Measurements from ENCODE around the gene PDE4D. TPM values are rescaled to one million over a fixed set of nuclear protein-coding genes. Genes with fewer than 3 reads are reported as not detected.

PDE4D gene
- total and polyA plus RNA-seq, 4 donors: 12.8 to 167 (median 44.5) TPM

DNA sequence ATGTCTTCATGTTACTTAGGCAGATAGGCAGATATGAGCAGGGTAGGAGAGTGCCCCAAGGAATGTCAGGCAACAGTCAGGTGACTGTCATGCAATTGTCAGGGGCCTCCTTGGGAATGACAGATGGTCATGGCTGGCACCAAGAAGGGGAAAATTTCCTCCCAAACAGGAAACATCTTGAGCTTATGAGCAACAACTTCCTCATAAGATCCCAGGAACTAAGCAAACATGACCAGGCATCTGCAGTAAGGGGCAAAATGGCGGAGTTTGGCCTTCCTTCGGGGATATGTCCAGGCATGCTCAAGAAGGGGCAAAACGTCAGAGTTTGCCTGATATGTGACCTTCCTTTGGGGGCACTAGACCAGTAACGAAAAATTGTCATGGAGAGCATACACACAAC is 591.8 kb downstream of the PDE4D start:
- no peak for DNase-seq
- Histone ChIP-seq H3K27me3 (ENCODE audit: control insufficient read depth in 3 of 3, insufficient read depth in 3 of 3, low read length in 2 of 3) (no peaks in the 10 kb centered on the region), H3K4me3 (no peak overlapping the region), H3K9me3 (ENCODE audit: control insufficient read depth in 4 of 4, insufficient read depth in 3 of 4, low read length in 3 of 4) (peaks cover 0 to 2% (median 0%) of the 10 kb centered on the region in 4 donors), H3K27ac (ENCODE audit: low read depth in 1 of 2, low read length in 1 of 2) (no peak overlapping the region), H3K4me1 (ENCODE audit: control insufficient read depth in 5 of 5, insufficient read depth in 5 of 5, low read length in 5 of 5) (peaks cover 0 to 10% (median under 1%) of the 10 kb centered on the region in 5 donors), H3K36me3 (ENCODE audit: control insufficient read depth in 4 of 4, insufficient read depth in 4 of 4, low read length in 4 of 4) (no peaks in the 10 kb centered on the region), H3K9ac (ENCODE audit: insufficient read depth in 1 of 2, low read length in 2 of 2) (no peak overlapping the region)
- no peak for TF ChIP-seq CTCF (IDR thresholded peaks at IDR 0.05; ENCODE audit: control extremely low read depth, extremely low read depth)
- no peak for ATAC-seq (ENCODE audit: insufficient read depth, low FRiP score)
- 75 to 82% methylated on average over 4 of the region's 4 CpGs for WGBS, 2 donors

DNA sequence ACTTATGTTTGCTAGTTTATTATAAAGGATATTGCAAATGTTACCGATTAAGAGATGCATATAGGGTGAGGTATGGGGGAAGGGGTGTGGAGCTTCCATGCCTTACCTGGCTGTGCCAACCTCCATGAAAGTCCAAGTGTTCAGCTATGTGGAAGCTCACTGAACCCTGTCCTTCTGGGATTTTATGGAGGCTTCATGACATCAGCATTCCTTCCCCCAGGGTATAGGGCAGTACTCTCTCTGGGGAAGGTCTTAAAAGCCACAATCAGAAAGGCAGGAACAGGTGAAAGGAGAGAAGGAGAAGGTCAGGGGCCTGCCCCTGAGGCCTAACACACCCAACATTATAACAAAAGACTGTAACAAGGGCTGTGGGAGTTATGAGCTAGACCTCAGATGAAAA is 592.6 kb downstream of the PDE4D start:
- DNase-seq (no peak), ATAC-seq (ENCODE audit: insufficient read depth, low FRiP score) (no peak)
- no peaks in the 10 kb centered on the region for H3K36me3 ChIP-seq (ENCODE audit: control insufficient read depth in 4 of 4, insufficient read depth in 4 of 4, low read length in 4 of 4)
- H3K4me1 ChIP-seq (ENCODE audit: control insufficient read depth in 5 of 5, insufficient read depth in 5 of 5, low read length in 5 of 5): peaks cover 0 to 11% (median 5%) of the 10 kb centered on the region in 5 donors
- 93 to 96% methylated on average over 1 of the region's 1 CpG for WGBS, 2 donors
- H3K27ac ChIP-seq (ENCODE audit: low read depth in 1 of 2, low read length in 1 of 2): no peak overlapping the region
- no peak overlapping the region for H3K4me3 ChIP-seq
- peaks cover 0 to 2% (median 0%) of the 10 kb centered on the region in 4 donors for H3K9me3 ChIP-seq (ENCODE audit: control insufficient read depth in 4 of 4, insufficient read depth in 3 of 4, low read length in 3 of 4)
- no peak for TF ChIP-seq CTCF (IDR thresholded peaks at IDR 0.05; ENCODE audit: control extremely low read depth, extremely low read depth)
- H3K9ac ChIP-seq (ENCODE audit: insufficient read depth in 1 of 2, low read length in 2 of 2): no peak overlapping the region
- no peaks in the 10 kb centered on the region for H3K27me3 ChIP-seq (ENCODE audit: control insufficient read depth in 3 of 3, insufficient read depth in 3 of 3, low read length in 2 of 3)

GRCh38 chr5:59299006-59299405 is 594.5 kb downstream of the PDE4D start:
- Histone ChIP-seq H3K36me3 (ENCODE audit: control insufficient read depth in 4 of 4, insufficient read depth in 4 of 4, low read length in 4 of 4) (no peaks in the 10 kb centered on the region), H3K9me3 (ENCODE audit: control insufficient read depth in 4 of 4, insufficient read depth in 3 of 4, low read length in 3 of 4) (peaks cover 0 to 2% (median 0%) of the 10 kb centered on the region in 4 donors), H3K27me3 (ENCODE audit: control insufficient read depth in 3 of 3, insufficient read depth in 3 of 3, low read length in 2 of 3) (no peaks in the 10 kb centered on the region), H3K4me3 (no peak overlapping the region), H3K9ac (ENCODE audit: insufficient read depth in 1 of 2, low read length in 2 of 2) (no peak overlapping the region), H3K27ac (ENCODE audit: low read depth in 1 of 2, low read length in 1 of 2) (peak overlapping the region in 1 of 2 donors; percentile 29), H3K4me1 (ENCODE audit: control insufficient read depth in 5 of 5, insufficient read depth in 5 of 5, low read length in 5 of 5) (peaks cover 0 to 14% (median 5%) of the 10 kb centered on the region in 5 donors)
- no peak for TF ChIP-seq CTCF (IDR thresholded peaks at IDR 0.05; ENCODE audit: control extremely low read depth, extremely low read depth)
- DNase-seq: peak in 1 of 3 donors; percentile 21
- 64 to 76% methylated on average over 3 of the region's 3 CpGs for WGBS, 2 donors
- ATAC-seq (ENCODE audit: insufficient read depth, low FRiP score): no peak

Data from lung (tissue), 12 donors.